Dermis blood vessel endothelial cell (primary cell): ENCODE results near the gene ISY1. TPM values are rescaled to one million over a fixed set of nuclear protein-coding genes. Genes with fewer than 3 reads are reported as not detected.
"Not testable (repeated sequence)": the region's sequence is repeated elsewhere in the genome, so short reads cannot be mapped to it uniquely, and the experiment has no call there.

Experiments used
- DNase-seq: peaks from one replicate; pipeline ENCODE4 v3.0.0; 2010
- total RNA-seq: library from RNA; depleted of rRNA; stranded (reverse); fragments of >200 nt; gene quantifications from 2 replicates; pipeline ENCODE4 v1.2.3, GENCODE V29; 2014

Gene ISY1
- total RNA-seq, 1 donor from 2014 or later, result 37.9 TPM

DNA sequence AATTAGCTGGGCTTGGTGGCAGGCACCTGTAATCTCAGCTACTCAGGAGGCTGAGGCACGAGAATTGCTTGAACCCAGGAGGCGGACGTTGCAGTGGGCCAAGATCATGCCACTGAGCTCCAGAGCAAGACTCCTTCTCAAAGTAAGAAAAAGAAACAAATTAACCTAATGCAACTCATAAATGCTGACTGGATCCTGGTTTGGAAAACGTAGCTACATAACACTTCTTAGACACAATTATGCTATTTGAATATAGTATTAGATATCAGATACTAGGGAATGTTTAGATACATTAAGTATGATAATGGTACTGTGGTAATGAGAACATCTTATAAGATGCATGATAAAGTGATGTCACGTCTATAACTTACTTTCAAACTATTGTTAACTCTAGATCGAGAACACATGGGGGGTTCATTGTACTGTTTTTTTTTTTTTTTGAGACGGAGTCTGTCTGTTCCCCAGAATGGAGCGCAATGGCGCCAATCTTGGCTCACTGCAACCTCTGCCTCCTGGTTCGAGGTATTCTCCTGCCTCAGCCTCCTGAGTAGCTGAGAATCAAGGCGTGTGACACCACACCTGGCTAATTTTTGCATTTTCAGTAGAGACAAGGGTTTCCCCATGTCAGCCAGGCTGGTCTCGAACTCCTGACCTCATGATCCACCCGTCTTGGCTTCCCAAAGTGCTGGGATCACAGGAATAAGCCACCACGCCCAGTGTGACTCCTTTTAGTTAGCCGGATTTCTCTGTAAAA lies 5.9 kb upstream of the ISY1 start:
- no peak for DNase-seq

DNA sequence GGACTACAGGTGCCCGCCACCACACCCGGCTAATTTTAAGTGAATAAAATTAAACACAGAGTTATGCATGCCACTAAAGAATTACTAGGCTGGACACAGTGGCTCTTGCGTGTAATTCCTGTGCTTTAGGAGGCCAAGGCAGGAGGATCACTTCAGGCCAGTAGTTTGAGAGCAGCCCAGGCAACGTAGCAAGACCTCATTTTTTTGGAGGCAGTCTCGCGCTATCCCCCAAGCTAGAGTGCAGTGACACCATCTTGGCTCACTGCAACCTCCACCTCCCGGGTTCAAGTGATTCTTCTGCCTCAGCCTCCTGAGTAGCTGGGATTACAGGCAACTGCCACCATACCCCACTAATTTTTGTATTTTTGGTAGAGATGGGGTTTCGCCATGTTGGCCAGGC lies 4.7 kb upstream of the ISY1 start:
- DNase-seq, result not testable (repeated sequence)

GRCh38 chr3:129164500-129164899 lies 3.6 kb upstream of the ISY1 start:
- no peak for DNase-seq

- peak; percentile 22 for DNase-seq
Observed at GRCh38 chr3:129162729-129163579, 2.1 kb upstream of the ISY1 start.

DNA sequence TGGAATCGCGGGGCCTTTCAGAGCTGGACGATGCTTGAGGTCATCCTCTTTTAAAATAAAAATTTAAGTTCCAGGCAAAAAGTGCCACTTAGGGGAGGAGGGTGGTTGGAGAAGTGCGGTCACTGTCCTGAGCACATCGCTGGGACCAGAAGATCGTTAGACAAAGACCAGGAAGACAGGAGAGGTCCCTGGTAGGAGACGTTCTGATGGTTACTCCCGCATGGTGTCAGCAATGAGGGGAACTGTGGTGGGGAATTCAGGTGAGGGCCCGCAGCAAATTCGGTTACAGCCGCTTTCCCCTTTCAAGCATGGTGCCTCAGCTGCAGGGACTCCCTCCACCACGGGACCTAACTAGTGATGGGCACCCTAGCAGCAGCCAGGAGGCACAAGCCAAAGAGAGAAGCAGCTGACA lies 1.0 kb upstream of the ISY1 start:
- DNase-seq, result peak; percentile 39

- DNase-seq, result no peak
Observed at GRCh38 chr3:129144786-129145185, 16.1 kb downstream of the ISY1 start.

DNA sequence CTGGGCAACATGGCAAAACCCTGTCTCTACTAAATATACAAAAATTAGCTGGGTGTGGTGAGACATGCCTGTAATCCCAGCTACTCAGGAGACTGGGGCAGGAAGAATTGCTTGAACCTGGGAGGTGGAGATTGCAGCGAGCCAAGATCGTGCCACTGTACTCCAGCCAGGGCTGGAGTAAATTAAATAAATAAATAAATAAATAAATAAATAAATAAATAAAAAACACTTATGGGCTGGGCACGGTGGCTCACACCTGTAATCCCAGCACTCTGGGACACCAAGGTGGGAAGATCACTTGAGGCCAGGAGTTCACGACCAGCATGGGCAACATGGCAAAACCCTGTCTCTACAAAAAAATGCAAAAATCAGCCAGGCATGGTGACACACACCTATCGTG lies 19.9 kb downstream of the ISY1 start:
- DNase-seq, result not testable (repeated sequence)

- no peak for DNase-seq
Observed at GRCh38 chr3:129139911-129140310, 21.0 kb downstream of the ISY1 start.

GRCh38 chr3:129136275-129136674 lies 24.6 kb downstream of the ISY1 start:
- DNase-seq, result not testable (repeated sequence)

GRCh38 chr3:129132097-129132866 lies 28.6 kb downstream of the ISY1 start:
- no peak for DNase-seq

- no peak for DNase-seq
Observed at GRCh38 chr3:129131465-129132088, 29.3 kb downstream of the ISY1 start.

GRCh38 chr3:129130291-129130813 lies 30.5 kb downstream of the ISY1 start:
- no peak for DNase-seq

GRCh38 chr3:129128357-129129155 lies 32.3 kb downstream of the ISY1 start:
- no peak for DNase-seq

- DNase-seq, result no peak
Observed at GRCh38 chr3:129126726-129127280, 34.1 kb downstream of the ISY1 start.

DNA sequence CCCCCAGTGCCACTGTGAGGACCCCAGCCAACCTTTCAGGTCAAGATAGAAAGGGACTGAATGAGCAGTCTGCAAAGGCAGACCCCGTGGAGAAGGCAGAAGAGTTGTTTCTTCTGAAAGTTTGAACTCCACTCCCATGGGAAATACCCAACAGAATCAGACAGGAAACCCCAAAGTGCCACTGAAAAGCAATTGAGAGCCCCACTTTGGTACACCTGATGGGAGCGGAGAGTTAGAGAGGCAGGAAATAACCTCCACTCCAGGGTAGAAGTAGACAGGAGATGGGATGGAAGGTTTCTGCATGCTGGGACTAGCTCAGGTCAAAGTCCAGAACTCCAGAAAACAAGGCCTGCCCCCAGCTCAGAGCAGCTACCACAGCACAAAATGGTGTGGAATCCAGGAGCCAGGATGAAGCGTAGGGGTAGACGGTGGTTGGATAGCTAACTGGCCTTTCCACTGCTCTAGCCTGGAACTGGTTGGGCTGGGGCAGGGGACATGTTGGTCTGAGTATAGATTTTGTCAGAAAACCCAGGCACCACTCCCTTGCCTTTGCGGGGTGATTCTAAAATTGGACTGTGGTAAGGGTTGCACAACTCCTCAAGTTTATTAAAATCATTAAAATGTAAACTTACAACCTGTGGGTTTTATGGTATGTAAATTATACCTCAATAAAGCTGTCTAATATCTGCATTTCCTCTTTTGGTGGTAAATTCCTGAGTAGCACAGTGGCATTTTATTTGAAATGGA lies 37.4 kb downstream of the ISY1 start:
- no peak for DNase-seq

- no peak for DNase-seq
Observed at GRCh38 chr3:129122412-129123011, 38.4 kb downstream of the ISY1 start.

- peak; percentile 90 for DNase-seq
Observed at GRCh38 chr3:129121792-129122411, 39.0 kb downstream of the ISY1 start, which contains the start of gene RAB43. TSS of gene RAB43 (minus strand) at chr3:129121804. CDS start at chr3:129121489, 315 bp downstream.

DNA sequence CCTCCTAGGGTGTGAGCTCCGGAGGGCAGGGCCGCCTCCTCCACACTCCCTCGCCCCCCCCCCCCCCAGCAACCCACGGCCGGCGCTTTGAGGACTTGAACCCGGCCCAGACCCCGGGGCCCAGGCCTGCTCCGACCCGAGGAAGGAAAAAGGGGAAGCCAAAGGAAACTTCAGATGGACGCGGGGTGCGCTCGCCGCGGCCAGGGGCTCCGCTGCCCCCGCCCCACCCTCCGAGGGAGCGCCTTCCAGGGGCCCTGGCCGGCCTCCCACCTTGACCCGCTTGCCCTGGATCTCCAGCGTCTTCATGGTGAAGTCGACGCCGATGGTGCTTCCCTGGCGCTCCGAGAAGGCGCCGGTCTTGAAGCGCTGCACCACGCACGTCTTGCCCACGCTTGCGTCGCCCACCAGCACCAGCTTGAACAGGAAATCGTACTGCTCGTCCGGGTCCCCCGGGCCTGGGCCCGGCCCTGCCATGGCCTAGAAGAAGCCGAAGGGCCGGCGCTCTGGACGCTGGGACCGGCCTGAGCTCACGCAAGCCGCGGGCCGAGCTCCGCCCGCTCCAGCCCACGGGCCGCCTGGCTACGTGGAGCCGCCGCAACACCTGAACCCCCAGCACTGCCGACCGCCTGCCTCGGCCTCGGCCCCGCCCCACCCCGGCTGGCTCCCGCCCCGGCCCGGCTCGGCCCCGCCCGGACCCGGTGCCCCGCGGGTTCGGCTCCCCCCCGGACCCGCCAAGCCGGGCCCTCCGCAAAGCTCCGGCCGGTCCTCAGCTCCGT lies 39.7 kb downstream of the ISY1 start:
- DNase-seq, result peak; percentile 61
